Gastroesophageal sphincter (tissue), 4 donors: ENCODE measurements around the gene C1orf21. TPM values are rescaled to one million over a fixed set of nuclear protein-coding genes. Genes with fewer than 3 reads are reported as not detected.

Experiments used
- ATAC-seq: fragments of 150-250 bp; one replicate; pipeline ENCODE4 v1.9.1; 2016; ENCODE audit warnings: mild to moderate bottlenecking, moderate library complexity
- H3K27ac ChIP-seq, 4 donors: fragments of 200-600 bp; sonication (generic) in 3 of 4; 1 replicate in 3 of 4; 2 replicates in 1 of 4; pipeline ENCODE4 v1.5.1; 2016 to 2019
- H3K27me3 ChIP-seq: fragments of 200-600 bp; sonication (generic); one replicate; pipeline ENCODE4 v1.5.1; 2019
- H3K36me3 ChIP-seq, 2 donors: fragments of 200-600 bp; sonication (generic); one replicate each; pipeline ENCODE4 v1.5.1; 2019; ENCODE audit warnings: control low read depth in 1 of 2
- H3K4me1 ChIP-seq, 3 donors: fragments of 200-600 bp; sonication (generic); 1 replicate in 2 of 3; 2 replicates in 1 of 3; pipeline ENCODE4 v1.5.1; 2016 to 2019; ENCODE audit warnings: control low read depth in 2 of 3
- H3K4me3 ChIP-seq, 2 donors: fragments of 200-600 bp; sonication (generic); one replicate each; pipeline ENCODE4 v1.5.1; 2019; ENCODE audit warnings: mild to moderate bottlenecking in 1 of 2, moderate library complexity in 1 of 2
- H3K9me3 ChIP-seq, 3 donors: fragments of 200-600 bp; sonication (generic); one replicate each; pipeline ENCODE4 v1.5.1; 2017 to 2019; ENCODE audit warnings: control low read depth in 2 of 3
- CTCF ChIP-seq, 4 experiments: fragments of 200-600 bp in 2 of 4; fragments of 450-650 bp in 2 of 4; sonication (generic) in 1 of 4; IDR thresholded peaks; one replicate each; pipeline ENCODE4 v1.5.1; 2017 to 2019; ENCODE audit warnings: antibody characterized with exemption in 4 of 4, mild to moderate bottlenecking in 2 of 4, moderate library complexity in 2 of 4
- EP300 ChIP-seq: sonication (generic); formaldehyde crosslinking; IDR thresholded peaks from one replicate; pipeline ENCODE4 v1.6.1; 2017; ENCODE audit warnings: antibody characterized with exemption, mild to moderate bottlenecking
- POLR2A ChIP-seq, 2 donors: fragments of 450-650 bp; IDR thresholded peaks; one replicate each; pipeline ENCODE4 v1.6.1; 2017; ENCODE audit warnings: antibody characterized with exemption in 2 of 2, mild to moderate bottlenecking in 2 of 2, moderate library complexity in 1 of 2
- POLR2AphosphoS5 ChIP-seq: sonication (generic); formaldehyde crosslinking; IDR thresholded peaks from one replicate; pipeline ENCODE4 v1.6.1; 2017; ENCODE audit warnings: antibody characterized with exemption
- WGBS, 2 donors: methylation state at CpG; one replicate each; pipeline ENCODE4 v1.1.5; 2018; ENCODE audit warnings: low coverage in 1 of 2; 5-methylcytosine and 5-hydroxymethylcytosine counted together
- total RNA-seq, 4 donors: library from RNA; depleted of rRNA; stranded (reverse); fragments of >200 nt; gene quantifications; one replicate each; pipeline ENCODE4 v1.1.0, GENCODE V29; 2016

The C1orf21 gene
- total RNA-seq, 4 donors from 2014 or later = 81.4 to 167 (median 121) TPM

- H3K27me3 ChIP-seq = no peaks in the 10 kb centered on the region
- no peaks in the 10 kb centered on the region for H3K9me3 ChIP-seq
- 100% methylated on average over 1 of the region's 1 CpG for WGBS, 2 donors
- H3K36me3 ChIP-seq = peaks cover 0 to 9% of the 10 kb centered on the region in 2 donors
- H3K4me1 ChIP-seq = peaks cover 7 to 37% (median 12%) of the 10 kb centered on the region in 3 donors
- no peak overlapping the region for H3K4me3 ChIP-seq
- no peak for ATAC-seq
- no peak overlapping the region for H3K27ac ChIP-seq
- TF ChIP-seq POLR2A (IDR thresholded peaks at IDR 0.05) = no peak
- TF ChIP-seq CTCF (IDR thresholded peaks at IDR 0.05) = no peak
These were observed 25.6 kb downstream of the C1orf21 start for GRCh38 chr1:184412472-184412871.

GRCh38 chr1:184416481-184416880 is 29.7 kb downstream of the C1orf21 start:
- TF ChIP-seq POLR2AphosphoS5 = no peak
- TF ChIP-seq CTCF (IDR thresholded peaks at IDR 0.05) = no peak
- no peak for TF ChIP-seq POLR2A (IDR thresholded peaks at IDR 0.05)
- no peak for TF ChIP-seq EP300
- Histone ChIP-seq H3K36me3 (peaks cover 0 to 9% of the 10 kb centered on the region in 2 donors), H3K9me3 (no peaks in the 10 kb centered on the region), H3K27me3 (no peaks in the 10 kb centered on the region), H3K4me3 (no peak overlapping the region), H3K27ac (no peak overlapping the region), H3K4me1 (peaks cover 3 to 46% (median 14%) of the 10 kb centered on the region in 3 donors)
- 60 to 71% methylated on average over 2 of the region's 2 CpGs for WGBS, 2 donors
- no peak for ATAC-seq

- no peak overlapping the region for H3K27ac ChIP-seq
- WGBS, 2 donors = 47 to 49% methylated on average over 3 of the region's 3 CpGs
- no peak for TF ChIP-seq EP300
- TF ChIP-seq POLR2AphosphoS5 = no peak
- TF ChIP-seq POLR2A (IDR thresholded peaks at IDR 0.05) = no peak
- TF ChIP-seq CTCF (IDR thresholded peaks at IDR 0.05) = no peak
- H3K4me3 ChIP-seq = no peak overlapping the region
- peaks cover 0 to 9% of the 10 kb centered on the region in 2 donors for H3K36me3 ChIP-seq
- no peaks in the 10 kb centered on the region for H3K27me3 ChIP-seq
- peaks cover 3 to 50% (median 14%) of the 10 kb centered on the region in 3 donors for H3K4me1 ChIP-seq
- ATAC-seq = no peak
- no peaks in the 10 kb centered on the region for H3K9me3 ChIP-seq
These were observed 30.1 kb downstream of the C1orf21 start for GRCh38 chr1:184416946-184417345.

GRCh38 chr1:184417916-184418315 is 31.1 kb downstream of the C1orf21 start:
- Histone ChIP-seq H3K4me1 (peaks cover 6 to 60% (median 14%) of the 10 kb centered on the region in 3 donors), H3K27me3 (no peaks in the 10 kb centered on the region), H3K9me3 (no peaks in the 10 kb centered on the region), H3K4me3 (no peak overlapping the region), H3K36me3 (peaks cover 0 to 9% of the 10 kb centered on the region in 2 donors), H3K27ac (no peak overlapping the region)
- WGBS, 2 donors = 86 to 100% methylated on average over 1 of the region's 1 CpG
- TF ChIP-seq CTCF (IDR thresholded peaks at IDR 0.05) (no peak), EP300 (no peak), POLR2A (IDR thresholded peaks at IDR 0.05) (no peak), POLR2AphosphoS5 (no peak)
- ATAC-seq = no peak

- peaks cover 6 to 67% (median 14%) of the 10 kb centered on the region in 3 donors for H3K4me1 ChIP-seq
- no peak overlapping the region for H3K4me3 ChIP-seq
- H3K9me3 ChIP-seq = no peaks in the 10 kb centered on the region
- H3K27me3 ChIP-seq = no peaks in the 10 kb centered on the region
- ATAC-seq = no peak
- H3K36me3 ChIP-seq = peaks cover 0 to 7% of the 10 kb centered on the region in 2 donors
- 72 to 80% methylated on average over 4 of the region's 4 CpGs for WGBS, 2 donors
- no peak for TF ChIP-seq POLR2AphosphoS5
- no peak for TF ChIP-seq POLR2A (IDR thresholded peaks at IDR 0.05)
- no peak for TF ChIP-seq CTCF (IDR thresholded peaks at IDR 0.05)
- TF ChIP-seq EP300 = no peak
- H3K27ac ChIP-seq = no peak overlapping the region
These were observed 32.0 kb downstream of the C1orf21 start for GRCh38 chr1:184418652-184419349.
